HEK293 (cell line): ENCODE results near the gene HNF1B.

Source experiments
- SETDB1 ChIP-seq: IDR thresholded peaks from one replicate; pipeline ENCODE4 v1.6.1; 2017; ENCODE audit warnings: mild to moderate bottlenecking, low read length, moderate library complexity, mixed read lengths; ENCODE audit not compliant: insufficient read length
- SP2 ChIP-seq: fragments of 450-650 bp; formaldehyde crosslinking; IDR thresholded peaks from 2 replicates; pipeline ENCODE4 v1.5.1; 2016; ENCODE audit warnings: missing biosample characterization, missing genetic modification characterization
- ZNF335 ChIP-seq: fragments of 450-650 bp; formaldehyde crosslinking; conservative IDR thresholded peaks from 2 replicates; pipeline ENCODE4 v1.5.1; 2016; ENCODE audit warnings: missing biosample characterization, missing genetic modification characterization
- ZNF426 ChIP-seq: fragments of 450-650 bp; formaldehyde crosslinking; IDR thresholded peaks from 2 replicates; pipeline ENCODE4 v1.5.1; 2017; ENCODE audit warnings: missing biosample characterization, missing genetic modification characterization, mild to moderate bottlenecking, inconsistent platforms, moderate library complexity
- ZNF660 ChIP-seq: fragments of 450-650 bp; IDR thresholded peaks from 2 replicates; pipeline ENCODE4 v1.5.1; 2018; ENCODE audit warnings: missing biosample characterization, mild to moderate bottlenecking, missing genetic modification characterization
- ZNF776 ChIP-seq: fragments of 450-650 bp; formaldehyde crosslinking; IDR thresholded peaks from 2 replicates; pipeline ENCODE4 v1.5.0; 2017; ENCODE audit warnings: missing biosample characterization, missing genetic modification characterization, borderline replicate concordance
- ZNF777 ChIP-seq: fragments of 450-650 bp; formaldehyde crosslinking; IDR thresholded peaks from 2 replicates; pipeline ENCODE4 v1.5.1; 2017; ENCODE audit warnings: missing biosample characterization, missing genetic modification characterization, borderline replicate concordance
- TF ChIP-seq, protein P1 (sequence below): fragments of 450-650 bp; formaldehyde crosslinking; IDR thresholded peaks from 2 replicates; pipeline ENCODE4 v1.5.1; 2016; ENCODE audit warnings: missing biosample characterization, missing genetic modification characterization
- TF ChIP-seq, protein P2 (sequence below): fragments of 450-650 bp; formaldehyde crosslinking; IDR thresholded peaks from 2 replicates; pipeline ENCODE4 v1.5.1; 2016; ENCODE audit warnings: missing biosample characterization, missing genetic modification characterization
- TF ChIP-seq, protein P3 (sequence below): fragments of 450-650 bp; formaldehyde crosslinking; conservative IDR thresholded peaks from 2 replicates; pipeline ENCODE4 v1.5.1; 2016; ENCODE audit warnings: low read depth, missing biosample characterization, missing genetic modification characterization
- TF ChIP-seq, protein P4 (sequence below): fragments of 450-650 bp; formaldehyde crosslinking; IDR thresholded peaks from 2 replicates; pipeline ENCODE4 v1.5.1; 2016; ENCODE audit warnings: missing biosample characterization, missing genetic modification characterization

DNA sequence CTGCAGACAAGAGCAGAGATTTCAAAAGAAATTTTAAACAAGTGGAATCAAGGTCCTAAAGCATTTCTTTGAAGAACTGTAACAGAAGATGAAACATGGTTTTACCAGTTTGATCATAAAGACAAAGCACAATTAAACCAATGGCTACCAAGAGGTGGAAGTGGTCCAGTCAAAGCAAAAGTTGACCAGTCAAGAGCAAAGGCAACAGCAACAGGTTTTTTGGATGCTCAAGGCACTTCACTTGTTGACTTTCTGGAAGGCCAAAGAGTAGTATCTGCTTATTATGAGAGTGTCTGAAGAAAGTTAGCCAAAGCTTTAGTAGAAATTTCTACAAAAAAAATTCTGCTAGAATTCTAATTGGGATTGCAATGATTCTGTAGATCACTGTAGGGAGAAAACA lies 106.9 kb downstream of the HNF1B start:
- TF ChIP-seq, protein P1, sequence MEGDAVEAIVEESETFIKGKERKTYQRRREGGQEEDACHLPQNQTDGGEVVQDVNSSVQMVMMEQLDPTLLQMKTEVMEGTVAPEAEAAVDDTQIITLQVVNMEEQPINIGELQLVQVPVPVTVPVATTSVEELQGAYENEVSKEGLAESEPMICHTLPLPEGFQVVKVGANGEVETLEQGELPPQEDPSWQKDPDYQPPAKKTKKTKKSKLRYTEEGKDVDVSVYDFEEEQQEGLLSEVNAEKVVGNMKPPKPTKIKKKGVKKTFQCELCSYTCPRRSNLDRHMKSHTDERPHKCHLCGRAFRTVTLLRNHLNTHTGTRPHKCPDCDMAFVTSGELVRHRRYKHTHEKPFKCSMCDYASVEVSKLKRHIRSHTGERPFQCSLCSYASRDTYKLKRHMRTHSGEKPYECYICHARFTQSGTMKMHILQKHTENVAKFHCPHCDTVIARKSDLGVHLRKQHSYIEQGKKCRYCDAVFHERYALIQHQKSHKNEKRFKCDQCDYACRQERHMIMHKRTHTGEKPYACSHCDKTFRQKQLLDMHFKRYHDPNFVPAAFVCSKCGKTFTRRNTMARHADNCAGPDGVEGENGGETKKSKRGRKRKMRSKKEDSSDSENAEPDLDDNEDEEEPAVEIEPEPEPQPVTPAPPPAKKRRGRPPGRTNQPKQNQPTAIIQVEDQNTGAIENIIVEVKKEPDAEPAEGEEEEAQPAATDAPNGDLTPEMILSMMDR = no peak
- no peak for TF ChIP-seq ZNF426 (tag by site-specific recombination)
- no peak for TF ChIP-seq ZNF660 (tag by site-specific recombination)
- TF ChIP-seq SETDB1 = no peak
- TF ChIP-seq, protein P2, sequence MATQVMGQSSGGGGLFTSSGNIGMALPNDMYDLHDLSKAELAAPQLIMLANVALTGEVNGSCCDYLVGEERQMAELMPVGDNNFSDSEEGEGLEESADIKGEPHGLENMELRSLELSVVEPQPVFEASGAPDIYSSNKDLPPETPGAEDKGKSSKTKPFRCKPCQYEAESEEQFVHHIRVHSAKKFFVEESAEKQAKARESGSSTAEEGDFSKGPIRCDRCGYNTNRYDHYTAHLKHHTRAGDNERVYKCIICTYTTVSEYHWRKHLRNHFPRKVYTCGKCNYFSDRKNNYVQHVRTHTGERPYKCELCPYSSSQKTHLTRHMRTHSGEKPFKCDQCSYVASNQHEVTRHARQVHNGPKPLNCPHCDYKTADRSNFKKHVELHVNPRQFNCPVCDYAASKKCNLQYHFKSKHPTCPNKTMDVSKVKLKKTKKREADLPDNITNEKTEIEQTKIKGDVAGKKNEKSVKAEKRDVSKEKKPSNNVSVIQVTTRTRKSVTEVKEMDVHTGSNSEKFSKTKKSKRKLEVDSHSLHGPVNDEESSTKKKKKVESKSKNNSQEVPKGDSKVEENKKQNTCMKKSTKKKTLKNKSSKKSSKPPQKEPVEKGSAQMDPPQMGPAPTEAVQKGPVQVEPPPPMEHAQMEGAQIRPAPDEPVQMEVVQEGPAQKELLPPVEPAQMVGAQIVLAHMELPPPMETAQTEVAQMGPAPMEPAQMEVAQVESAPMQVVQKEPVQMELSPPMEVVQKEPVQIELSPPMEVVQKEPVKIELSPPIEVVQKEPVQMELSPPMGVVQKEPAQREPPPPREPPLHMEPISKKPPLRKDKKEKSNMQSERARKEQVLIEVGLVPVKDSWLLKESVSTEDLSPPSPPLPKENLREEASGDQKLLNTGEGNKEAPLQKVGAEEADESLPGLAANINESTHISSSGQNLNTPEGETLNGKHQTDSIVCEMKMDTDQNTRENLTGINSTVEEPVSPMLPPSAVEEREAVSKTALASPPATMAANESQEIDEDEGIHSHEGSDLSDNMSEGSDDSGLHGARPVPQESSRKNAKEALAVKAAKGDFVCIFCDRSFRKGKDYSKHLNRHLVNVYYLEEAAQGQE (tag by site-specific recombination) = no peak
- no peak for TF ChIP-seq ZNF777 (tag by site-specific recombination)
- TF ChIP-seq SP2 (tag by site-specific recombination) = no peak
- TF ChIP-seq ZNF335 (tag by site-specific recombination) = no peak
- TF ChIP-seq, protein P3, sequence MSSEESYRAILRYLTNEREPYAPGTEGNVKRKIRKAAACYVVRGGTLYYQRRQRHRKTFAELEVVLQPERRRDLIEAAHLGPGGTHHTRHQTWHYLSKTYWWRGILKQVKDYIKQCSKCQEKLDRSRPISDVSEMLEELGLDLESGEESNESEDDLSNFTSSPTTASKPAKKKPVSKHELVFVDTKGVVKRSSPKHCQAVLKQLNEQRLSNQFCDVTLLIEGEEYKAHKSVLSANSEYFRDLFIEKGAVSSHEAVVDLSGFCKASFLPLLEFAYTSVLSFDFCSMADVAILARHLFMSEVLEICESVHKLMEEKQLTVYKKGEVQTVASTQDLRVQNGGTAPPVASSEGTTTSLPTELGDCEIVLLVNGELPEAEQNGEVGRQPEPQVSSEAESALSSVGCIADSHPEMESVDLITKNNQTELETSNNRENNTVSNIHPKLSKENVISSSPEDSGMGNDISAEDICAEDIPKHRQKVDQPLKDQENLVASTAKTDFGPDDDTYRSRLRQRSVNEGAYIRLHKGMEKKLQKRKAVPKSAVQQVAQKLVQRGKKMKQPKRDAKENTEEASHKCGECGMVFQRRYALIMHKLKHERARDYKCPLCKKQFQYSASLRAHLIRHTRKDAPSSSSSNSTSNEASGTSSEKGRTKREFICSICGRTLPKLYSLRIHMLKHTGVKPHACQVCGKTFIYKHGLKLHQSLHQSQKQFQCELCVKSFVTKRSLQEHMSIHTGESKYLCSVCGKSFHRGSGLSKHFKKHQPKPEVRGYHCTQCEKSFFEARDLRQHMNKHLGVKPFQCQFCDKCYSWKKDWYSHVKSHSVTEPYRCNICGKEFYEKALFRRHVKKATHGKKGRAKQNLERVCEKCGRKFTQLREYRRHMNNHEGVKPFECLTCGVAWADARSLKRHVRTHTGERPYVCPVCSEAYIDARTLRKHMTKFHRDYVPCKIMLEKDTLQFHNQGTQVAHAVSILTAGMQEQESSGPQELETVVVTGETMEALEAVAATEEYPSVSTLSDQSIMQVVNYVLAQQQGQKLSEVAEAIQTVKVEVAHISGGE (tag by site-specific recombination) = no peak
- no peak for TF ChIP-seq ZNF776
- TF ChIP-seq, protein P4, sequence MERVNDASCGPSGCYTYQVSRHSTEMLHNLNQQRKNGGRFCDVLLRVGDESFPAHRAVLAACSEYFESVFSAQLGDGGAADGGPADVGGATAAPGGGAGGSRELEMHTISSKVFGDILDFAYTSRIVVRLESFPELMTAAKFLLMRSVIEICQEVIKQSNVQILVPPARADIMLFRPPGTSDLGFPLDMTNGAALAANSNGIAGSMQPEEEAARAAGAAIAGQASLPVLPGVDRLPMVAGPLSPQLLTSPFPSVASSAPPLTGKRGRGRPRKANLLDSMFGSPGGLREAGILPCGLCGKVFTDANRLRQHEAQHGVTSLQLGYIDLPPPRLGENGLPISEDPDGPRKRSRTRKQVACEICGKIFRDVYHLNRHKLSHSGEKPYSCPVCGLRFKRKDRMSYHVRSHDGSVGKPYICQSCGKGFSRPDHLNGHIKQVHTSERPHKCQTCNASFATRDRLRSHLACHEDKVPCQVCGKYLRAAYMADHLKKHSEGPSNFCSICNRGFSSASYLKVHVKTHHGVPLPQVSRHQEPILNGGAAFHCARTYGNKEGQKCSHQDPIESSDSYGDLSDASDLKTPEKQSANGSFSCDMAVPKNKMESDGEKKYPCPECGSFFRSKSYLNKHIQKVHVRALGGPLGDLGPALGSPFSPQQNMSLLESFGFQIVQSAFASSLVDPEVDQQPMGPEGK = no peak
